A673 (cell line): ENCODE data around the gene TRIM40.

Experiments used
- EZH2 ChIP-seq: fragments of 200-600 bp; sonication (generic); IDR thresholded peaks from 2 replicates; pipeline ENCODE4 v1.6.1; 2017; ENCODE audit warnings: borderline replicate concordance, low read depth, mild to moderate bottlenecking, mixed read lengths, antibody characterized with exemption, low read length; ENCODE audit not compliant: poor library complexity, severe bottlenecking
- TF ChIP-seq, protein P1 (sequence below): fragments of 300-800, 200-600 bp; sonication (generic); conservative IDR thresholded peaks from 2 replicates; pipeline ENCODE4 v1.5.1; 2017; ENCODE audit warnings: low read depth, mild to moderate bottlenecking, antibody characterized with exemption, low read length, moderate library complexity, mixed read lengths

- TF ChIP-seq EZH2 = no peak
- TF ChIP-seq, protein P1, sequence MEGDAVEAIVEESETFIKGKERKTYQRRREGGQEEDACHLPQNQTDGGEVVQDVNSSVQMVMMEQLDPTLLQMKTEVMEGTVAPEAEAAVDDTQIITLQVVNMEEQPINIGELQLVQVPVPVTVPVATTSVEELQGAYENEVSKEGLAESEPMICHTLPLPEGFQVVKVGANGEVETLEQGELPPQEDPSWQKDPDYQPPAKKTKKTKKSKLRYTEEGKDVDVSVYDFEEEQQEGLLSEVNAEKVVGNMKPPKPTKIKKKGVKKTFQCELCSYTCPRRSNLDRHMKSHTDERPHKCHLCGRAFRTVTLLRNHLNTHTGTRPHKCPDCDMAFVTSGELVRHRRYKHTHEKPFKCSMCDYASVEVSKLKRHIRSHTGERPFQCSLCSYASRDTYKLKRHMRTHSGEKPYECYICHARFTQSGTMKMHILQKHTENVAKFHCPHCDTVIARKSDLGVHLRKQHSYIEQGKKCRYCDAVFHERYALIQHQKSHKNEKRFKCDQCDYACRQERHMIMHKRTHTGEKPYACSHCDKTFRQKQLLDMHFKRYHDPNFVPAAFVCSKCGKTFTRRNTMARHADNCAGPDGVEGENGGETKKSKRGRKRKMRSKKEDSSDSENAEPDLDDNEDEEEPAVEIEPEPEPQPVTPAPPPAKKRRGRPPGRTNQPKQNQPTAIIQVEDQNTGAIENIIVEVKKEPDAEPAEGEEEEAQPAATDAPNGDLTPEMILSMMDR = no peak
Observed at GRCh38 chr6:30164714-30165113, 28.8 kb downstream of the TRIM40 start.
